OCI-LY1 (cell line): Measurements from ENCODE around the gene CIDEB.

Experiments
- EZH2 ChIP-seq: fragments of 200-600 bp; sonication (generic), shearing (Covaris generic); IDR thresholded peaks from 2 replicates; pipeline ENCODE4 v1.8.0; 2017; ENCODE audit warnings: borderline replicate concordance, mixed run types, mild to moderate bottlenecking, antibody characterized with exemption, low read length, moderate library complexity, mixed read lengths
- TF ChIP-seq, protein P1 (sequence below): fragments of 200-600 bp; sonication (generic), shearing (Covaris generic); IDR thresholded peaks from 2 replicates; pipeline ENCODE4 v1.5.1; 2017; ENCODE audit warnings: mild to moderate bottlenecking, antibody characterized with exemption, low read length, moderate library complexity, mixed read lengths

DNA sequence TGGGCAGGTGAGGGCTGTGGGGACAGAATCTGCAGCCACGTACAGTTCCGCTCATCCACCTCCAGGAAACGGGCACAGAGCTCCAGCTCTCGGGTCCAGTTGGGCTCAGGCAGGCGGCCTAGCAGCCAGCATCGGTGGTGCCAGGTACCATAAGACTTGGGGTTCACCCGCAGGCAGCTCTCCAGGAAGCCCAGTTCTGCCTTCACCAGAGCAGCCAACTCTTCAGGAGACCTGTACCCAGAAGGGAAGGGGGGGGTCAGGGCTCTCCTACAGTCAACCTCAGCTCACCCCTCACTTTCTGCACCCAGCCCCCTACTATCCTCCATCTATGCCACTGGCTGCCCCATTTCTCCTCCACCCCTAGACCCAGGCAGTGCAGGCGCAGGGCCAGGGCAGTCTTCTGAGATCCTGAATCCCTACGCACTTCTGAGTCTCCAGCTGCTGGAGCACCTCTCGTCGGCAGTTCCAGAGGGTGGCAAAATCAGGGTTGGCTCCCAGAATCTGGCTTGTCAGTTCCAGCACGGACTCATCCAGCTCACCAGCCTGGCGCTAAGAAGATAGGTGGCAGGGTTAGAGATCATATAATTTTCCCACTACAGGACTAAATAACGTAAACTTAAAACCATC, 37.8 kb downstream of the CIDEB start:
- TF ChIP-seq, protein P1, sequence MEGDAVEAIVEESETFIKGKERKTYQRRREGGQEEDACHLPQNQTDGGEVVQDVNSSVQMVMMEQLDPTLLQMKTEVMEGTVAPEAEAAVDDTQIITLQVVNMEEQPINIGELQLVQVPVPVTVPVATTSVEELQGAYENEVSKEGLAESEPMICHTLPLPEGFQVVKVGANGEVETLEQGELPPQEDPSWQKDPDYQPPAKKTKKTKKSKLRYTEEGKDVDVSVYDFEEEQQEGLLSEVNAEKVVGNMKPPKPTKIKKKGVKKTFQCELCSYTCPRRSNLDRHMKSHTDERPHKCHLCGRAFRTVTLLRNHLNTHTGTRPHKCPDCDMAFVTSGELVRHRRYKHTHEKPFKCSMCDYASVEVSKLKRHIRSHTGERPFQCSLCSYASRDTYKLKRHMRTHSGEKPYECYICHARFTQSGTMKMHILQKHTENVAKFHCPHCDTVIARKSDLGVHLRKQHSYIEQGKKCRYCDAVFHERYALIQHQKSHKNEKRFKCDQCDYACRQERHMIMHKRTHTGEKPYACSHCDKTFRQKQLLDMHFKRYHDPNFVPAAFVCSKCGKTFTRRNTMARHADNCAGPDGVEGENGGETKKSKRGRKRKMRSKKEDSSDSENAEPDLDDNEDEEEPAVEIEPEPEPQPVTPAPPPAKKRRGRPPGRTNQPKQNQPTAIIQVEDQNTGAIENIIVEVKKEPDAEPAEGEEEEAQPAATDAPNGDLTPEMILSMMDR: no peak
- no peak for TF ChIP-seq EZH2
